HepG2 (cell line): ENCODE measurements around the gene TNFSF8.
A peak's percentile ranks its signal among the peaks of the same experiment; 100 is the strongest.

Source experiments
- HDAC2 ChIP-seq: sonication (generic); formaldehyde crosslinking; IDR thresholded peaks from 2 replicates; pipeline ENCODE4 v1.4.0; 2020; ENCODE audit warnings: missing genetic modification reagents
- MAFK ChIP-seq, 2 experiments: IDR thresholded peaks in 1 of 2; conservative IDR thresholded peaks in 1 of 2; 2 replicates each; pipeline ENCODE4 v1.6.1; 2011; ENCODE audit warnings: improper control_type of control experiment in 2 of 2, low read length in 2 of 2
- POLR2AphosphoS5 ChIP-seq: IDR thresholded peaks from 2 replicates; pipeline ENCODE4 v1.6.1; 2012; ENCODE audit warnings: low read depth, low read length
- TCF7L2 ChIP-seq: IDR thresholded peaks from 2 replicates; pipeline ENCODE4 v1.6.1; 2011; ENCODE audit warnings: mild to moderate bottlenecking, low read depth, low read length, moderate library complexity
- ZKSCAN1 ChIP-seq: fragments of 150-350 bp; IDR thresholded peaks from 2 replicates; pipeline ENCODE4 v1.6.1; 2014; ENCODE audit warnings: low read length
- TF ChIP-seq, protein P1 (sequence below): sonication (generic); formaldehyde crosslinking; IDR thresholded peaks from 2 replicates; pipeline ENCODE4 v1.4.0; 2020; ENCODE audit warnings: missing genetic modification reagents
- TF ChIP-seq, protein P2 (sequence below): sonication (generic); formaldehyde crosslinking; IDR thresholded peaks from 2 replicates; pipeline ENCODE4 v1.5.0; 2020; ENCODE audit warnings: mild to moderate bottlenecking, missing genetic modification reagents, moderate library complexity
- TF ChIP-seq, protein P3 (sequence below): sonication (generic); formaldehyde crosslinking; IDR thresholded peaks from 2 replicates; pipeline ENCODE4 v1.5.0; 2020; ENCODE audit warnings: missing genetic modification reagents
- TF ChIP-seq, protein P4 (sequence below): sonication (generic); formaldehyde crosslinking; IDR thresholded peaks from 2 replicates; pipeline ENCODE4 v1.4.0; 2020; ENCODE audit warnings: mild to moderate bottlenecking, missing genetic modification reagents

DNA sequence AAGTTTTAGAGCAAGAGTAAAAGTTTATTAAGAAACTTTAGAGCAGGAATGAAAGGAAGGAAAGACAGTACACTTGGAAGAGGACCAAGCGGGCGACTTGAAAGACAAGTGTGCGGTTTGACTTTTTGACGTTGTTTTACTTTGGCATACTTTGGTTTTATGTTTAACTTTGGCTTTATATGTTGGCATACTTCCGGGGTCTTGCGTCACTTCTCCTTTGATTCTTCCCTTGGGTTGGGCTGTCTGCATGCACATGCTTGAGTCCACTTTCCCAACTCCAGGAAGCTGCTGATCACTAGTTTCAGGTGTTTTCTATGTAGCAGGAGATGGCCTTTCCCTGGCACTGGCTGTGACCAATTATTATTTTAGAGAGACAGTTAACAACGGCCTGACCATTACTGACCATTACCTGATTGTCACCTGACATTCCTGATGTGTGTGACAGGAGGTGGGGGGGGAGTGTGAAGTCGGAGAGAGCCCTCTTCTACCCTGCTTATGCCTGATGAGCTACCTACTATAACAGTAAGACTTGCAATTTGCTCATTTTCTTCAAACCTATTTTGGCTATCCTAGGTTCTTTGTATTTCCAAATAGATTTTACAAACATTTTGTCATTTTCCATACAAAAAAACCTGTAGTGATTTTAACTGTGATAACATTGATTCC lies 45.5 kb downstream of the TNFSF8 start:
- TF ChIP-seq, protein P1, sequence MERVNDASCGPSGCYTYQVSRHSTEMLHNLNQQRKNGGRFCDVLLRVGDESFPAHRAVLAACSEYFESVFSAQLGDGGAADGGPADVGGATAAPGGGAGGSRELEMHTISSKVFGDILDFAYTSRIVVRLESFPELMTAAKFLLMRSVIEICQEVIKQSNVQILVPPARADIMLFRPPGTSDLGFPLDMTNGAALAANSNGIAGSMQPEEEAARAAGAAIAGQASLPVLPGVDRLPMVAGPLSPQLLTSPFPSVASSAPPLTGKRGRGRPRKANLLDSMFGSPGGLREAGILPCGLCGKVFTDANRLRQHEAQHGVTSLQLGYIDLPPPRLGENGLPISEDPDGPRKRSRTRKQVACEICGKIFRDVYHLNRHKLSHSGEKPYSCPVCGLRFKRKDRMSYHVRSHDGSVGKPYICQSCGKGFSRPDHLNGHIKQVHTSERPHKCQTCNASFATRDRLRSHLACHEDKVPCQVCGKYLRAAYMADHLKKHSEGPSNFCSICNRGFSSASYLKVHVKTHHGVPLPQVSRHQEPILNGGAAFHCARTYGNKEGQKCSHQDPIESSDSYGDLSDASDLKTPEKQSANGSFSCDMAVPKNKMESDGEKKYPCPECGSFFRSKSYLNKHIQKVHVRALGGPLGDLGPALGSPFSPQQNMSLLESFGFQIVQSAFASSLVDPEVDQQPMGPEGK (CRISPR knock-in tag) = no peak
- TF ChIP-seq, protein P2, sequence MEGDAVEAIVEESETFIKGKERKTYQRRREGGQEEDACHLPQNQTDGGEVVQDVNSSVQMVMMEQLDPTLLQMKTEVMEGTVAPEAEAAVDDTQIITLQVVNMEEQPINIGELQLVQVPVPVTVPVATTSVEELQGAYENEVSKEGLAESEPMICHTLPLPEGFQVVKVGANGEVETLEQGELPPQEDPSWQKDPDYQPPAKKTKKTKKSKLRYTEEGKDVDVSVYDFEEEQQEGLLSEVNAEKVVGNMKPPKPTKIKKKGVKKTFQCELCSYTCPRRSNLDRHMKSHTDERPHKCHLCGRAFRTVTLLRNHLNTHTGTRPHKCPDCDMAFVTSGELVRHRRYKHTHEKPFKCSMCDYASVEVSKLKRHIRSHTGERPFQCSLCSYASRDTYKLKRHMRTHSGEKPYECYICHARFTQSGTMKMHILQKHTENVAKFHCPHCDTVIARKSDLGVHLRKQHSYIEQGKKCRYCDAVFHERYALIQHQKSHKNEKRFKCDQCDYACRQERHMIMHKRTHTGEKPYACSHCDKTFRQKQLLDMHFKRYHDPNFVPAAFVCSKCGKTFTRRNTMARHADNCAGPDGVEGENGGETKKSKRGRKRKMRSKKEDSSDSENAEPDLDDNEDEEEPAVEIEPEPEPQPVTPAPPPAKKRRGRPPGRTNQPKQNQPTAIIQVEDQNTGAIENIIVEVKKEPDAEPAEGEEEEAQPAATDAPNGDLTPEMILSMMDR (CRISPR knock-in tag) = no peak
- TF ChIP-seq, protein P3, sequence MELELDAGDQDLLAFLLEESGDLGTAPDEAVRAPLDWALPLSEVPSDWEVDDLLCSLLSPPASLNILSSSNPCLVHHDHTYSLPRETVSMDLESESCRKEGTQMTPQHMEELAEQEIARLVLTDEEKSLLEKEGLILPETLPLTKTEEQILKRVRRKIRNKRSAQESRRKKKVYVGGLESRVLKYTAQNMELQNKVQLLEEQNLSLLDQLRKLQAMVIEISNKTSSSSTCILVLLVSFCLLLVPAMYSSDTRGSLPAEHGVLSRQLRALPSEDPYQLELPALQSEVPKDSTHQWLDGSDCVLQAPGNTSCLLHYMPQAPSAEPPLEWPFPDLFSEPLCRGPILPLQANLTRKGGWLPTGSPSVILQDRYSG (CRISPR knock-in tag) = no peak
- no peak for TF ChIP-seq POLR2AphosphoS5
- peak; percentile 45; the same call in 1 of the 2 replicates for TF ChIP-seq HDAC2 (CRISPR knock-in tag)
- peak; percentile 80 for TF ChIP-seq TCF7L2
- TF ChIP-seq, protein P4, sequence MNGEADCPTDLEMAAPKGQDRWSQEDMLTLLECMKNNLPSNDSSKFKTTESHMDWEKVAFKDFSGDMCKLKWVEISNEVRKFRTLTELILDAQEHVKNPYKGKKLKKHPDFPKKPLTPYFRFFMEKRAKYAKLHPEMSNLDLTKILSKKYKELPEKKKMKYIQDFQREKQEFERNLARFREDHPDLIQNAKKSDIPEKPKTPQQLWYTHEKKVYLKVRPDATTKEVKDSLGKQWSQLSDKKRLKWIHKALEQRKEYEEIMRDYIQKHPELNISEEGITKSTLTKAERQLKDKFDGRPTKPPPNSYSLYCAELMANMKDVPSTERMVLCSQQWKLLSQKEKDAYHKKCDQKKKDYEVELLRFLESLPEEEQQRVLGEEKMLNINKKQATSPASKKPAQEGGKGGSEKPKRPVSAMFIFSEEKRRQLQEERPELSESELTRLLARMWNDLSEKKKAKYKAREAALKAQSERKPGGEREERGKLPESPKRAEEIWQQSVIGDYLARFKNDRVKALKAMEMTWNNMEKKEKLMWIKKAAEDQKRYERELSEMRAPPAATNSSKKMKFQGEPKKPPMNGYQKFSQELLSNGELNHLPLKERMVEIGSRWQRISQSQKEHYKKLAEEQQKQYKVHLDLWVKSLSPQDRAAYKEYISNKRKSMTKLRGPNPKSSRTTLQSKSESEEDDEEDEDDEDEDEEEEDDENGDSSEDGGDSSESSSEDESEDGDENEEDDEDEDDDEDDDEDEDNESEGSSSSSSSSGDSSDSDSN (CRISPR knock-in tag) = no peak
- TF ChIP-seq ZKSCAN1 = no peak
- no peak for TF ChIP-seq MAFK (conservative IDR thresholded peaks at IDR 0.05 in 1 of 2, IDR thresholded peaks at IDR 0.05 in 1 of 2; ENCODE audit: low read length in 2 of 2)
